ENCODE data around the gene ASB6.

- TF ChIP-seq CTCF (IDR thresholded peaks at IDR 0.05; ENCODE audit: insufficient read depth, low read length) (no peak), GABPA (IDR thresholded peaks at IDR 0.05; ENCODE audit: low read depth) (no peak), POLR2AphosphoS5 (IDR thresholded peaks at IDR 0.05; ENCODE audit: low read depth) (no peak), REST (IDR thresholded peaks at IDR 0.05; ENCODE audit: insufficient replicate concordance, low read depth) (no peak), SPI1 (IDR thresholded peaks at IDR 0.05; ENCODE audit: borderline replicate concordance, low read depth) (no peak; the same call in 1 of the 2 replicates)
These were observed 1.7 kb downstream of the ASB6 start for GRCh38 chr9:129640086-129640870.

All from HL-60 (cell line).